H1 (cell line): ENCODE measurements around the gene ZNF367. TPM values are rescaled to one million over a fixed set of nuclear protein-coding genes. Genes with fewer than 3 reads are reported as not detected.

Experiments
- CTCF ChIA-PET: fragments of 300-600 bp; sonication (Branson Sonifier 250); formaldehyde crosslinking; loops from one replicate; lab custom pipeline; 2021; ENCODE audit not compliant: partially characterized antibody; lab: Charles Lee
- POLR2A ChIA-PET: fragments of 300-600 bp; sonication (Branson Sonifier 250); formaldehyde crosslinking; loops from one replicate; lab custom pipeline; 2021; ENCODE audit warnings: inconsistent platforms; ENCODE audit not compliant: partially characterized antibody; lab: Charles Lee
- DNase-seq, 2 experiments: peaks; one replicate each; pipeline versions ENCODE4 v3.0.0 to v3.0.0-alpha.2; 2010 to 2022; ENCODE audit warnings: low spot score in 2 of 2, low read depth in 1 of 2, mixed read lengths in 1 of 2
- FAIRE-seq: peaks from 2 replicates; lab custom pipeline; 2011; peaks lifted over from hg19 to GRCh38; lab: Jason Lieb, UNC
- H2AFZ ChIP-seq: 2 replicates; pipeline ENCODE4 v1.8.1; 2012; ENCODE audit warnings: low read length, inconsistent platforms
- H2AK5ac ChIP-seq: 2 replicates; pipeline ENCODE4 v1.6.1; 2013; ENCODE audit warnings: low read depth, low read length
- H2BK120ac ChIP-seq: replicated peaks from 2 replicates; pipeline ENCODE3; 2013; ENCODE audit warnings: low read depth, low read length, inconsistent platforms
- H2BK12ac ChIP-seq: 2 replicates; pipeline ENCODE4 v1.6.1; 2013; ENCODE audit warnings: low read depth, low read length
- H2BK15ac ChIP-seq: 2 replicates; pipeline ENCODE4 v1.6.1; 2013; ENCODE audit warnings: low read length
- H2BK20ac ChIP-seq: 2 replicates; pipeline ENCODE4 v1.6.1; 2013; ENCODE audit warnings: low read length
- H2BK5ac ChIP-seq: 2 replicates; pipeline ENCODE4 v1.6.1; 2013; ENCODE audit warnings: low read depth, low read length
- H3K14ac ChIP-seq: 2 replicates; pipeline ENCODE4 v1.6.1; 2013; ENCODE audit warnings: inconsistent platforms; ENCODE audit not compliant: insufficient read length
- H3K18ac ChIP-seq: 2 replicates; pipeline ENCODE4 v1.6.1; 2013; ENCODE audit warnings: low read length; ENCODE audit errors: extremely low read depth
- H3K23ac ChIP-seq: 2 replicates; pipeline ENCODE4 v1.6.1; 2013; ENCODE audit warnings: inconsistent platforms; ENCODE audit not compliant: insufficient read length
- H3K23me2 ChIP-seq: 2 replicates; pipeline ENCODE4 v1.6.1; 2013; ENCODE audit warnings: low read depth, low read length
- H3K27ac ChIP-seq: 2 replicates; pipeline ENCODE4 v1.6.1; 2011; ENCODE audit warnings: low read depth, low read length, inconsistent platforms
- H3K27me3 ChIP-seq, 4 experiments: replicated peaks in 1 of 4; 1 replicate in 1 of 4; 2 replicates in 3 of 4; pipeline versions ENCODE4 v1.6.1 to v1.8.1; 2011 to 2013; ENCODE audit warnings: low read length in 3 of 4, mild to moderate bottlenecking in 3 of 4, inconsistent platforms in 2 of 4, mixed read lengths in 2 of 4, moderate library complexity in 1 of 4; ENCODE audit not compliant: control insufficient read depth in 3 of 4, insufficient read depth in 3 of 4; ENCODE audit errors: extremely low read depth in 1 of 4
- H3K36me3 ChIP-seq, 4 experiments: 2 replicates each; pipeline versions ENCODE4 v1.6.1 to v1.8.1; 2011 to 2013; ENCODE audit warnings: mild to moderate bottlenecking in 4 of 4, low read length in 3 of 4, moderate library complexity in 2 of 4, control low read depth in 1 of 4, inconsistent platforms in 1 of 4; ENCODE audit not compliant: insufficient read depth in 4 of 4, control insufficient read depth in 2 of 4
- H3K4ac ChIP-seq: replicated peaks from 2 replicates; pipeline ENCODE3; 2013; ENCODE audit warnings: low read length, low read depth, mixed read lengths, inconsistent platforms; ENCODE audit not compliant: insufficient read length
- H3K4me1 ChIP-seq, 4 experiments: replicated peaks in 1 of 4; 1 replicate in 1 of 4; 2 replicates in 3 of 4; pipeline versions ENCODE4 v1.6.1 to v1.8.1; 2011 to 2013; ENCODE audit warnings: low read length in 3 of 4, inconsistent platforms in 2 of 4, mixed read lengths in 1 of 4; ENCODE audit not compliant: insufficient read depth in 4 of 4, control insufficient read depth in 3 of 4
- H3K4me2 ChIP-seq, 2 experiments: 2 replicates each; pipeline versions ENCODE4 v1.6.1 to v1.8.1; 2011 to 2013; ENCODE audit warnings: low read depth in 2 of 2, low read length in 2 of 2, control low read depth in 1 of 2, inconsistent platforms in 1 of 2, mild to moderate bottlenecking in 1 of 2; ENCODE audit not compliant: insufficient read depth in 1 of 2
- H3K4me3 ChIP-seq, 4 experiments: fragments of 200-600, 300-600 bp in 1 of 4; sonication (generic), shearing (Covaris generic), sonication (Bioruptor Twin) in 1 of 4; 2 replicates each; pipeline versions ENCODE4 v1.5.1 to v1.8.1; 2011 to 2016; ENCODE audit warnings: low read length in 4 of 4, low read depth in 3 of 4, control low read depth in 2 of 4, inconsistent platforms in 2 of 4, mild to moderate bottlenecking in 2 of 4, mixed read lengths in 1 of 4, moderate library complexity in 1 of 4; ENCODE audit not compliant: insufficient read depth in 2 of 4; ENCODE audit errors: extremely low read depth in 1 of 4
- H3K56ac ChIP-seq: replicated peaks from 2 replicates; pipeline ENCODE3; 2013; ENCODE audit warnings: low read depth, mild to moderate bottlenecking, mixed read lengths, low read length, inconsistent platforms; ENCODE audit not compliant: insufficient read length
- H3K79me1 ChIP-seq: 2 replicates; pipeline ENCODE4 v1.6.1; 2013; ENCODE audit warnings: low read depth, low read length, control low read depth
- H3K79me2 ChIP-seq, 2 experiments: 2 replicates each; pipeline versions ENCODE4 v1.6.1 to v1.8.1; 2012 to 2013; ENCODE audit warnings: low read length in 2 of 2, mild to moderate bottlenecking in 2 of 2, inconsistent platforms in 1 of 2; ENCODE audit not compliant: insufficient read depth in 2 of 2, control insufficient read depth in 1 of 2
- H3K9ac ChIP-seq, 4 experiments: replicated peaks in 1 of 4; 1 replicate in 1 of 4; 2 replicates in 3 of 4; pipeline versions ENCODE4 v1.6.1 to v1.8.1; 2011 to 2013; ENCODE audit warnings: low read depth in 3 of 4, low read length in 3 of 4, control low read depth in 2 of 4, mild to moderate bottlenecking in 2 of 4, moderate library complexity in 2 of 4, inconsistent platforms in 1 of 4; ENCODE audit errors: extremely low read depth in 1 of 4
- H3K9me3 ChIP-seq, 2 experiments: 2 replicates each; pipeline versions ENCODE4 v1.6.1 to v1.8.1; 2012 to 2013; ENCODE audit warnings: mild to moderate bottlenecking in 2 of 2, moderate library complexity in 2 of 2, control low read depth in 1 of 2, inconsistent platforms in 1 of 2, low read depth in 1 of 2, low read length in 1 of 2, mixed read lengths in 1 of 2; ENCODE audit not compliant: insufficient read depth in 2 of 2
- H4K20me1 ChIP-seq, 2 experiments: replicated peaks in 1 of 2; 2 replicates each; pipeline versions ENCODE3 to v1.8.1; 2011 to 2013; ENCODE audit warnings: inconsistent platforms in 2 of 2, low read length in 2 of 2, mild to moderate bottlenecking in 1 of 2; ENCODE audit not compliant: insufficient read depth in 2 of 2, control insufficient read depth in 1 of 2
- H4K5ac ChIP-seq: 2 replicates; pipeline ENCODE4 v1.6.1; 2013; ENCODE audit warnings: low read length, low read depth, mixed read lengths, inconsistent platforms; ENCODE audit not compliant: insufficient read length
- H4K8ac ChIP-seq: 2 replicates; pipeline ENCODE4 v1.8.0; 2013; ENCODE audit warnings: mild to moderate bottlenecking, moderate library complexity, low read length, inconsistent platforms; ENCODE audit not compliant: insufficient read depth; ENCODE audit errors: extremely low read depth
- H4K91ac ChIP-seq: replicated peaks from 2 replicates; pipeline ENCODE3; 2013; ENCODE audit warnings: low read length, mixed read lengths, inconsistent platforms; ENCODE audit not compliant: insufficient read length
- CBX5 ChIP-seq: fragments of 300-800, 300-1000 bp; sonication (generic); IDR thresholded peaks from 2 replicates; pipeline ENCODE4 v1.7.1; 2016; ENCODE audit warnings: antibody characterized with exemption, low read length, low read depth
- SIRT6 ChIP-seq: IDR thresholded peaks from one replicate; pipeline ENCODE4 v1.7.1; 2012; ENCODE audit warnings: low read length, inconsistent platforms
- SP4 ChIP-seq: IDR thresholded peaks from 2 replicates; pipeline ENCODE4 v1.6.1; 2012; ENCODE audit warnings: low read length, inconsistent platforms
- SRF ChIP-seq: IDR thresholded peaks from 2 replicates; pipeline ENCODE4 v1.6.1; 2011; ENCODE audit warnings: mild to moderate bottlenecking, low read depth, low read length, moderate library complexity
- TCF12 ChIP-seq: IDR thresholded peaks from 2 replicates; pipeline ENCODE4 v1.6.1; 2011; ENCODE audit warnings: low read depth, mild to moderate bottlenecking, low read length
- WGBS, 2 experiments: shearing (Covaris generic) in 1 of 2; methylation state at CpG; one replicate each; pipeline versions ENCODE4 v1.1.6 to v1.1.7; 2013 to 2015; ENCODE audit warnings: low lambda C conversion rate in 2 of 2, mixed read lengths in 2 of 2, inconsistent platforms in 1 of 2, low coverage in 1 of 2, missing lambda C conversion rate in 1 of 2; ENCODE audit not compliant: insufficient replicate concordance in 2 of 2, insufficient coverage in 1 of 2, insufficient read length in 1 of 2; ENCODE audit errors: extremely low coverage in 1 of 2, missing lambda C conversion rate in 1 of 2; 5-methylcytosine and 5-hydroxymethylcytosine counted together
- polyA plus RNA-seq, 7 experiments: library from polyadenylated mRNA; depleted of rRNA in 3 of 7; stranded (reverse) in 5 of 7; unstranded in 2 of 7; fragments of >200 nt in 5 of 7; fragments of 200-250 nt in 2 of 7; gene quantifications; 1 replicate in 5 of 7; 2 replicates in 1 of 7; 4 replicates in 1 of 7; pipeline versions ENCODE4 v1.2.1 to v1.2.3, GENCODE V29; 2011 to 2013; ENCODE audit warnings: missing spikeins in 2 of 7, mixed read lengths in 2 of 7
- total RNA-seq: library from RNA; stranded (reverse); fragmentation: NEBNext Ultra II Directional; extraction: Animal tissue kit (Norgen Biotek cat#: 25700); gene quantifications from 2 replicates; pipeline ENCODE4 v1.2.1, GENCODE V29; 2021

ZNF367 gene
- total and polyA plus RNA-seq, 2 of the 8 experiments (the other 6 are each of a cell fraction or from before 2014, with no cell fraction given), result 2.2 to 8.2 TPM

GRCh38 chr9:96437454-96437853 lies 19.3 kb upstream of the ZNF367 start:
- no peak overlapping the region for H3K27ac ChIP-seq
- CTCF ChIA-PET, result interaction anchor here (1.1 to 1.7 kb wide), 3 partner anchors 11 to 229 kb away, joined by 3 to 4 read pairs (median 3); partner anchors contain the start of gene HABP4
- WGBS, 2 experiments, result 89% methylated on average over 7 of the region's 7 CpGs; no CpG with 5 or more reads in 1 of the 2 experiments
- no peaks in the 10 kb centered on the region for H3K79me1 ChIP-seq
- no peaks in the 10 kb centered on the region for H3K4me1 ChIP-seq
- H3K23ac ChIP-seq, result no peak overlapping the region
- DNase-seq, result no peak
- no peak overlapping the region for H4K5ac ChIP-seq
- H2BK15ac ChIP-seq, result no peak overlapping the region
- H4K8ac ChIP-seq, result no peak overlapping the region
- H3K14ac ChIP-seq, result no peak overlapping the region
- no peak overlapping the region for H2BK12ac ChIP-seq
- H3K36me3 ChIP-seq, result no peaks in the 10 kb centered on the region
- TF ChIP-seq SIRT6 (no peak), SRF (no peak), SP4 (no peak), TCF12 (no peak), CBX5 (no peak)
- no peak overlapping the region for H3K9ac ChIP-seq
- H3K4me3 ChIP-seq, result no peak overlapping the region
- no peaks in the 10 kb centered on the region for H4K20me1 ChIP-seq
- H2BK5ac ChIP-seq, result no peak overlapping the region
- no peak overlapping the region for H3K4ac ChIP-seq
- no peaks in the 10 kb centered on the region for H3K23me2 ChIP-seq
- H3K79me2 ChIP-seq, result no peaks in the 10 kb centered on the region
- no peak overlapping the region for H2BK20ac ChIP-seq
- no peaks in the 10 kb centered on the region for H3K27me3 ChIP-seq
- H3K56ac ChIP-seq, result no peak overlapping the region
- POLR2A ChIA-PET, result no interaction called here
- H3K4me2 ChIP-seq, result no peak overlapping the region
- no peak overlapping the region for H3K18ac ChIP-seq
- no peak overlapping the region for H4K91ac ChIP-seq
- no peak overlapping the region for H2AK5ac ChIP-seq
- no peaks in the 10 kb centered on the region for H3K9me3 ChIP-seq
- no peak overlapping the region for H2BK120ac ChIP-seq
- no peak for FAIRE-seq
- H2AFZ ChIP-seq, result no peak overlapping the region
